H9 (cell line): Measurements from ENCODE around the gene RNF213. TPM values are rescaled to one million over a fixed set of nuclear protein-coding genes. Genes with fewer than 3 reads are reported as not detected.

Experiments used
- DNase-seq: peaks from one replicate; pipeline ENCODE4 v3.0.0-alpha.2; 2017
- H2AFZ ChIP-seq: one replicate; pipeline ENCODE4 v1.6.1; 2013; ENCODE audit warnings: mild to moderate bottlenecking, low read length, control low read depth, moderate library complexity
- H2AK5ac ChIP-seq: 2 replicates; pipeline ENCODE4 v1.6.1; 2013; ENCODE audit warnings: low read length, control low read depth, mixed read lengths; ENCODE audit not compliant: insufficient read length
- H2BK120ac ChIP-seq: one replicate; pipeline ENCODE4 v1.6.1; 2013; ENCODE audit warnings: low read depth, mild to moderate bottlenecking, low read length, control low read depth, inconsistent platforms; ENCODE audit not compliant: poor library complexity, severe bottlenecking
- H2BK12ac ChIP-seq: 2 replicates; pipeline ENCODE4 v1.6.1; 2013; ENCODE audit warnings: low read length, control low read depth, mixed read lengths, low read depth; ENCODE audit not compliant: insufficient read length
- H2BK15ac ChIP-seq: 2 replicates; pipeline ENCODE4 v1.6.1; 2013; ENCODE audit warnings: low read depth, low read length, control low read depth
- H2BK20ac ChIP-seq: one replicate; pipeline ENCODE4 v1.6.1; 2013; ENCODE audit warnings: low read depth, mild to moderate bottlenecking, low read length, control low read depth, inconsistent platforms; ENCODE audit not compliant: poor library complexity, severe bottlenecking
- H2BK5ac ChIP-seq: 2 replicates; pipeline ENCODE4 v1.6.1; 2013; ENCODE audit warnings: low read length, control low read depth, mixed read lengths; ENCODE audit not compliant: insufficient read length
- H3K14ac ChIP-seq: 2 replicates; pipeline ENCODE4 v1.6.1; 2013; ENCODE audit warnings: low read length, control low read depth; ENCODE audit not compliant: insufficient read depth
- H3K18ac ChIP-seq: 2 replicates; pipeline ENCODE4 v1.6.1; 2013; ENCODE audit warnings: low read depth, mild to moderate bottlenecking, mixed read lengths, low read length, control low read depth; ENCODE audit not compliant: insufficient read length
- H3K23ac ChIP-seq: 2 replicates; pipeline ENCODE4 v1.6.1; 2013; ENCODE audit warnings: low read length, control low read depth, mixed read lengths, low read depth; ENCODE audit not compliant: insufficient read length
- H3K23me2 ChIP-seq: 2 replicates; pipeline ENCODE4 v1.6.1; 2013; ENCODE audit warnings: low read depth, mild to moderate bottlenecking, mixed read lengths, low read length, control low read depth; ENCODE audit not compliant: insufficient read length, poor library complexity, severe bottlenecking
- H3K27ac ChIP-seq: 2 replicates; pipeline ENCODE4 v1.5.1; 2013; ENCODE audit warnings: low read length, control low read depth, mixed read lengths, low read depth; ENCODE audit not compliant: insufficient read length
- H3K27me3 ChIP-seq: 2 replicates; pipeline ENCODE4 v1.6.1; 2013; ENCODE audit warnings: low read length, control low read depth, inconsistent platforms; ENCODE audit not compliant: insufficient read depth
- H3K4ac ChIP-seq: 2 replicates; pipeline ENCODE4 v1.6.1; 2013; ENCODE audit warnings: low read depth, mild to moderate bottlenecking, control low read depth, inconsistent platforms, low read length, moderate library complexity
- H3K4me1 ChIP-seq: 2 replicates; pipeline ENCODE4 v1.6.1; 2013; ENCODE audit warnings: low read length, control low read depth, inconsistent platforms; ENCODE audit not compliant: insufficient read depth
- H3K4me2 ChIP-seq: 2 replicates; pipeline ENCODE4 v1.6.1; 2013; ENCODE audit warnings: low read length, control low read depth, mixed read lengths; ENCODE audit not compliant: insufficient read length, insufficient read depth
- H3K56ac ChIP-seq: 2 replicates; pipeline ENCODE4 v1.6.1; 2013; ENCODE audit warnings: low read depth, mild to moderate bottlenecking, mixed read lengths, low read length, control low read depth; ENCODE audit not compliant: insufficient read length
- H3K79me1 ChIP-seq: 2 replicates; pipeline ENCODE4 v1.6.1; 2013; ENCODE audit warnings: low read depth, mild to moderate bottlenecking, moderate library complexity, low read length, control low read depth, inconsistent platforms; ENCODE audit not compliant: insufficient read depth, poor library complexity, severe bottlenecking
- H3K79me2 ChIP-seq: 2 replicates; pipeline ENCODE4 v1.6.1; 2013; ENCODE audit warnings: low read length, control low read depth, inconsistent platforms; ENCODE audit not compliant: insufficient read depth
- H3K9ac ChIP-seq: 2 replicates; pipeline ENCODE4 v1.6.1; 2013; ENCODE audit warnings: low read length, control low read depth, mixed read lengths; ENCODE audit not compliant: insufficient read length; ENCODE audit errors: extremely low read depth
- H3K9me3 ChIP-seq: one replicate; pipeline ENCODE4 v1.6.1; 2013; ENCODE audit warnings: low read depth, low read length, inconsistent platforms; ENCODE audit not compliant: control insufficient read depth
- H3T11ph ChIP-seq: one replicate; pipeline ENCODE4 v1.6.1; 2013; ENCODE audit warnings: mild to moderate bottlenecking, low read length, control low read depth, inconsistent platforms
- H4K20me1 ChIP-seq: one replicate; pipeline ENCODE4 v1.6.1; 2013; ENCODE audit not compliant: control insufficient read depth, insufficient read length, insufficient read depth
- H4K5ac ChIP-seq: 2 replicates; pipeline ENCODE4 v1.6.1; 2013; ENCODE audit warnings: low read depth, mild to moderate bottlenecking, mixed read lengths, low read length, control low read depth; ENCODE audit not compliant: insufficient read length
- H4K8ac ChIP-seq: replicated peaks from 2 replicates; pipeline ENCODE4 v1.6.1; 2013; ENCODE audit warnings: low read length, control low read depth, mixed read lengths, low read depth; ENCODE audit not compliant: insufficient read length
- H4K91ac ChIP-seq: 2 replicates; pipeline ENCODE4 v1.6.1; 2013; ENCODE audit warnings: low read depth, mild to moderate bottlenecking, moderate library complexity, mixed read lengths, low read length, control low read depth; ENCODE audit not compliant: insufficient read length
- H3K27ac Mint-ChIP-seq, 3 experiments: 2 replicates in 2 of 3; 3 replicates in 1 of 3; pipeline ENCODE4 v1.8.0; 2020 to 2021; ENCODE audit warnings: mixed read lengths in 3 of 3, mild to moderate bottlenecking in 1 of 3, moderate library complexity in 1 of 3
- H3K27me3 Mint-ChIP-seq: 2 replicates; pipeline ENCODE4 v1.8.0; 2021; ENCODE audit warnings: low read depth, mild to moderate bottlenecking, moderate library complexity, mixed read lengths
- H3K36me3 Mint-ChIP-seq, 3 experiments: 2 replicates in 2 of 3; 3 replicates in 1 of 3; pipeline ENCODE4 v1.8.0; 2020 to 2021; ENCODE audit warnings: low read depth in 3 of 3, mixed read lengths in 3 of 3; ENCODE audit not compliant: insufficient read depth in 1 of 3
- H3K4me1 Mint-ChIP-seq, 2 experiments: 2 replicates each; pipeline ENCODE4 v1.8.0; 2020; ENCODE audit warnings: mixed read lengths in 2 of 2
- H3K4me3 Mint-ChIP-seq, 2 experiments: 2 replicates in 1 of 2; 3 replicates in 1 of 2; pipeline ENCODE4 v1.8.0; 2020 to 2021; ENCODE audit warnings: mild to moderate bottlenecking in 2 of 2, mixed read lengths in 2 of 2, moderate library complexity in 1 of 2
- H3K9me3 Mint-ChIP-seq, 2 experiments: 2 replicates in 1 of 2; 3 replicates in 1 of 2; pipeline ENCODE4 v1.8.0; 2020; ENCODE audit warnings: mild to moderate bottlenecking in 2 of 2, mixed read lengths in 2 of 2, moderate library complexity in 1 of 2
- WGBS: extraction: QIAGEN DNeasy Blood & Tissue Kit; methylation state at CpG from one replicate; pipeline ENCODE4 v1.1.7; 2013; ENCODE audit warnings: missing lambda C conversion rate, low lambda C conversion rate, mixed read lengths; ENCODE audit not compliant: insufficient read length; ENCODE audit errors: extremely low coverage; 5-methylcytosine and 5-hydroxymethylcytosine counted together
- total RNA-seq: library from RNA; stranded (reverse); gene quantifications from 2 replicates; pipeline ENCODE4 v1.2.1, GENCODE V29; 2021
- TF ChIP-seq, protein P1 (sequence below): fragments of 200-600 bp; sonication (generic); conservative IDR thresholded peaks from 3 replicates; pipeline ENCODE4 v1.8.0; 2021; ENCODE audit warnings: antibody characterized with exemption, mild to moderate bottlenecking

Gene RNF213
- total RNA-seq, 1 experiment from 2014 or later = 34.3 TPM

DNA sequence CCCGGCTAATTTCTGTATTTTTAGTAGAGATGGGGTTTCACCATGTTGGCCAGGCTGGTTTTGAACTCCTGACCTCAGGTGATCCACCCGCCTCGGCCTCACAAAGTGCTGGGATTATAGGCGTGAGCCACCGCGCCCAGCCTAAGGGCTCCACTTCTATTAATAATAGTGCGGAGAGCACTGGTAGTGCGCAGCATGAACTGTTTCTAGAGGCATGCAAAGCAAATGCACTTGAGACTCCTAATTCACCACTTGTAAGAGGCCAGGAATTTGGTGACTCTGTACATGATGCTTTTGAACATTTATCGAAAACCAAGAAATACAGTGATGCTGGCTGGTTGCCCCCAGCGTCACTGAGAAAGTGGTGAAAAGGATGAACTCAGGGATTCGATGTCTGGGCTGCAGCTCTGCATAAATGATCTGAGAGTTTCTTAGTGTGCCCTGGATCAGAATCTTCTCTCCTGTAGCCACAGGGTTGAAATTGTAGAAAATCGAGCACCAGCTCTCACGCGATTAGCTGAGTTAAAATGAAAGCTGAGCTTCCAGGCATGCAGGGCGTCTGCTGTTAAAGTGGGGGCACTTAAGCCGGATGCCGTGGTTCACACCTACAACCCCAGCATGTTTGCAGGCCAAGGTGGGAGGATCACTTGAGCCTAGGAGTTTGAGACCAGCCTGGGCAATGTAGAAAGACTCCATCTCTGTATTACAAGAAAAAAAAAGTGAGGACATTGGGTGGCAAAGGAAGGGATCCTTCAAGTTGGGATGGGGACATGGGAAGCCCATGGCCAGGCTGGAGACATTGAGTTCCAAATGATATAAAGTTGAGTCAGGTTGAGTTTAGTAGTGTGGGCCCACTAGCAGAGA, 4.8 kb downstream of the RNF213 start:
- Histone ChIP-seq H2BK12ac (no peak overlapping the region), H2BK20ac (no peak overlapping the region), H3K79me1 (no peaks in the 10 kb centered on the region), H2BK15ac (no peak overlapping the region), H4K91ac (no peak overlapping the region), H3K56ac (no peak overlapping the region), H4K8ac (no peak overlapping the region), H3K4me1 (peaks cover 12% of the 10 kb centered on the region; the same call in 1 of the 2 replicates), H2AK5ac (no peak overlapping the region), H3K9me3 (no peaks in the 10 kb centered on the region), H3K4me2 (no peak overlapping the region), H3K27ac (no peak overlapping the region), H3K9ac (no peak overlapping the region), H4K20me1 (no peaks in the 10 kb centered on the region), H3T11ph (no peak overlapping the region), H2BK120ac (no peak overlapping the region), H2BK5ac (no peak overlapping the region), H3K79me2 (no peaks in the 10 kb centered on the region), H3K14ac (no peak overlapping the region), H3K23ac (no peak overlapping the region), H3K23me2 (no peaks in the 10 kb centered on the region), H4K5ac (no peak overlapping the region), H3K27me3 (no peaks in the 10 kb centered on the region), H3K4ac (no peak overlapping the region), H3K18ac (no peak overlapping the region), H2AFZ (no peak overlapping the region)
- whole genome bisulfite sequencing = no CpG with 5 or more reads among the region's 17 CpGs
- Mint-ChIP-seq H3K4me3 (no peak overlapping the region), H3K27ac (peak overlapping the region in 2 of 3 experiments; percentile 9 to 36; a peak in 3 of 7 replicates), H3K4me1 (peaks cover 17 to 27% of the 10 kb centered on the region in 2 experiments), H3K36me3 (peaks cover 17 to 25% (median 17%) of the 10 kb centered on the region in 3 experiments), H3K9me3 (no peaks in the 10 kb centered on the region), H3K27me3 (no peaks in the 10 kb centered on the region)
- no peak for DNase-seq
- TF ChIP-seq, protein P1, sequence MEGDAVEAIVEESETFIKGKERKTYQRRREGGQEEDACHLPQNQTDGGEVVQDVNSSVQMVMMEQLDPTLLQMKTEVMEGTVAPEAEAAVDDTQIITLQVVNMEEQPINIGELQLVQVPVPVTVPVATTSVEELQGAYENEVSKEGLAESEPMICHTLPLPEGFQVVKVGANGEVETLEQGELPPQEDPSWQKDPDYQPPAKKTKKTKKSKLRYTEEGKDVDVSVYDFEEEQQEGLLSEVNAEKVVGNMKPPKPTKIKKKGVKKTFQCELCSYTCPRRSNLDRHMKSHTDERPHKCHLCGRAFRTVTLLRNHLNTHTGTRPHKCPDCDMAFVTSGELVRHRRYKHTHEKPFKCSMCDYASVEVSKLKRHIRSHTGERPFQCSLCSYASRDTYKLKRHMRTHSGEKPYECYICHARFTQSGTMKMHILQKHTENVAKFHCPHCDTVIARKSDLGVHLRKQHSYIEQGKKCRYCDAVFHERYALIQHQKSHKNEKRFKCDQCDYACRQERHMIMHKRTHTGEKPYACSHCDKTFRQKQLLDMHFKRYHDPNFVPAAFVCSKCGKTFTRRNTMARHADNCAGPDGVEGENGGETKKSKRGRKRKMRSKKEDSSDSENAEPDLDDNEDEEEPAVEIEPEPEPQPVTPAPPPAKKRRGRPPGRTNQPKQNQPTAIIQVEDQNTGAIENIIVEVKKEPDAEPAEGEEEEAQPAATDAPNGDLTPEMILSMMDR = no peak
